ENCODE measurements around the gene PITPNC1. TPM values are rescaled to one million over a fixed set of nuclear protein-coding genes. Genes with fewer than 3 reads are reported as not detected.
"Not testable (repeated sequence)": the region's sequence is repeated elsewhere in the genome, so short reads cannot be mapped to it uniquely, and the experiment has no call there.

Gene PITPNC1
- total RNA-seq, 4 donors from 2014 or later, result 1.6 to 6.0 (median 3.2) TPM

DNA sequence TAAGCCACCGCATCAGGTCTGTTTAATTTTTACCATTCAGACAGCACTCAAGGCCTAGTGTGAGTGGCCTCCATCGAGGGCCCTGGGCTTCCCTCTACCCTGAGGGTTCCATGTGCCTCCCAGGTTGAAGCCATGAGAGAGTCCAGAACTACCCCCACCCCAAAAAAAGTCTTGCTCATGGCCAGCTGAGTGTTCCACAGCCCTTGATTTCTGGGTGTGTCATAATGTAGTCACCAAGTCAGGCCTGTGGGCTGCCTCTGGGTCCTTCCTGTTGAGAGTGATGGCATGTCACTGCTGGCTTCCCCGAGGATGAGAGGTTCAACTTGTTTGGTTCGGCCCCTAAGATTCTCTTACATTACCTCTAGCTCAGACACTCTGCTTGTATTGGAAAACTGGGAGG is 100.6 kb downstream of the PITPNC1 start:
- DNase-seq (ENCODE audit: low spot score in 2 of 2), result no peak
- 76% methylated on average over 4 of the region's 4 CpGs for WGBS

DNA sequence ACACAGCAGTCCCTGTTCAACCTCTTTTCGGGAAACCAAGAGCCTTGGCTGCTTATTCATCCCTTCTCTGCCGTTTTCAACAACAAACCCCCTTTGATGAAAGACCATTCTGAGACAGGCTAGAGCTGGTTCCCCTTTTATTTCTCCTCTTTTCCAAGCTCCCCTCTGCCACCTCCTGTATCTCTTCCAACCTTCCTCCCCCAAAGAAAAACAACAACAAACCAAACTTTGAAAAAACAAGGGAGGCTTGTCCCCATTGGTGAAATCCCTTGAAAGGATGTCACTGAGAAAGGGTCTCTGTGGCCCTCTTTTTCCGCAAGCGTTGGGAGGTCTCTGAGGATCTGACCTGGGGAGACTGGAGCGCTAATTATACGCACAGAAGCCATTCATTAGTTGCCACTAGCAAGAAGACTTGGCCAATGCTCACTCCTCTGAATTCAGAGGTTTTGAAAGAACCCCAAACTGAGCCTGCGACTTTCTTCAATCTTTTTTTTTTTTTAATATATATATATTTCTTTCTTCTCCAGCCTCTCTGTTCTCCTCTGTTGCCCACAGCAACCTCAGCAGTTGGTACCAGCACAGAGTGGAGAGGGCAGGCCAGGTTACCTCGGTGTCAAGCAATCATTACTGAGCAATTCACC is 101.4 kb downstream of the PITPNC1 start:
- Histone ChIP-seq H3K4me3 (no peak overlapping the region), H3K27ac (no peak overlapping the region), H3K27me3 (no peaks in the 10 kb centered on the region), H3K9me3 (no peaks in the 10 kb centered on the region), H3K4me1 (peaks cover 14% of the 10 kb centered on the region), H3K36me3 (no peaks in the 10 kb centered on the region)
- TF ChIP-seq, protein P1, sequence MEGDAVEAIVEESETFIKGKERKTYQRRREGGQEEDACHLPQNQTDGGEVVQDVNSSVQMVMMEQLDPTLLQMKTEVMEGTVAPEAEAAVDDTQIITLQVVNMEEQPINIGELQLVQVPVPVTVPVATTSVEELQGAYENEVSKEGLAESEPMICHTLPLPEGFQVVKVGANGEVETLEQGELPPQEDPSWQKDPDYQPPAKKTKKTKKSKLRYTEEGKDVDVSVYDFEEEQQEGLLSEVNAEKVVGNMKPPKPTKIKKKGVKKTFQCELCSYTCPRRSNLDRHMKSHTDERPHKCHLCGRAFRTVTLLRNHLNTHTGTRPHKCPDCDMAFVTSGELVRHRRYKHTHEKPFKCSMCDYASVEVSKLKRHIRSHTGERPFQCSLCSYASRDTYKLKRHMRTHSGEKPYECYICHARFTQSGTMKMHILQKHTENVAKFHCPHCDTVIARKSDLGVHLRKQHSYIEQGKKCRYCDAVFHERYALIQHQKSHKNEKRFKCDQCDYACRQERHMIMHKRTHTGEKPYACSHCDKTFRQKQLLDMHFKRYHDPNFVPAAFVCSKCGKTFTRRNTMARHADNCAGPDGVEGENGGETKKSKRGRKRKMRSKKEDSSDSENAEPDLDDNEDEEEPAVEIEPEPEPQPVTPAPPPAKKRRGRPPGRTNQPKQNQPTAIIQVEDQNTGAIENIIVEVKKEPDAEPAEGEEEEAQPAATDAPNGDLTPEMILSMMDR (IDR thresholded peaks at IDR 0.05), result no peak
- TF ChIP-seq POLR2AphosphoS5 (IDR thresholded peaks at IDR 0.05) (no peak), POLR2A (IDR thresholded peaks at IDR 0.05) (no peak), EP300 (IDR thresholded peaks at IDR 0.05) (no peak)
- DNase-seq (ENCODE audit: low spot score in 2 of 2), result no peak
- 80% methylated on average over 8 of the region's 8 CpGs for WGBS

More for the DNA sequence above, 100.6 kb downstream of the PITPNC1 start:
- TF ChIP-seq POLR2A (IDR thresholded peaks at IDR 0.05), result no peak
- no peak for TF ChIP-seq POLR2AphosphoS5 (IDR thresholded peaks at IDR 0.05)
- TF ChIP-seq, protein P1 (IDR thresholded peaks at IDR 0.05), result no peak
- TF ChIP-seq EP300 (IDR thresholded peaks at IDR 0.05), result no peak
- no peaks in the 10 kb centered on the region for H3K27me3 ChIP-seq
- H3K27ac ChIP-seq, result no peak overlapping the region
- H3K9me3 ChIP-seq, result no peaks in the 10 kb centered on the region
- no peak overlapping the region for H3K4me3 ChIP-seq
- H3K36me3 ChIP-seq, result no peaks in the 10 kb centered on the region
- peaks cover 14% of the 10 kb centered on the region for H3K4me1 ChIP-seq

DNA sequence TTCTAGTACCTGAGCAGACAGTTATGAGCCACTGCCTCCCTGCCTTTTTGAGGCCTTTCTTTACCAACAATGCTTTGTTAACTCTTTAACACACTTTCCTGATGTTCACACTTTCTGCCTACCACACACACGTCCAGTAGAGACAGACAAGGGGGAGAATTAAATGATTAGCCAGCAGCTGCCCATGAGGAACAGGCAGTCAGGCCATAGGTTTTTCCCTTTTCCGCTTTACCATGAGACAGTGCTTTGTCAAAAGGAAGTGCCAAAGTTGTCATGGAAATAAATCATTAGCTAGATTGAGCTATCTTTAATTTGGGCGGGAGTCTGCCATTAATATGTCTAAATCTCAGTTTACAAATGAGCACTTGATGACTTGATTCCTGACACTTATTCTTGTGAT is 102.1 kb downstream of the PITPNC1 start:
- 94% methylated on average over 3 of the region's 3 CpGs for WGBS
- Histone ChIP-seq H3K4me3 (no peak overlapping the region), H3K27me3 (no peaks in the 10 kb centered on the region), H3K27ac (no peak overlapping the region), H3K36me3 (no peaks in the 10 kb centered on the region), H3K9me3 (no peaks in the 10 kb centered on the region), H3K4me1 (peaks cover 14% of the 10 kb centered on the region)
- no peak for TF ChIP-seq POLR2A (IDR thresholded peaks at IDR 0.05)
- no peak for TF ChIP-seq POLR2AphosphoS5 (IDR thresholded peaks at IDR 0.05)
- TF ChIP-seq, protein P1 (IDR thresholded peaks at IDR 0.05), result no peak
- no peak for TF ChIP-seq EP300 (IDR thresholded peaks at IDR 0.05)
- DNase-seq (ENCODE audit: low spot score in 2 of 2), result no peak

DNA sequence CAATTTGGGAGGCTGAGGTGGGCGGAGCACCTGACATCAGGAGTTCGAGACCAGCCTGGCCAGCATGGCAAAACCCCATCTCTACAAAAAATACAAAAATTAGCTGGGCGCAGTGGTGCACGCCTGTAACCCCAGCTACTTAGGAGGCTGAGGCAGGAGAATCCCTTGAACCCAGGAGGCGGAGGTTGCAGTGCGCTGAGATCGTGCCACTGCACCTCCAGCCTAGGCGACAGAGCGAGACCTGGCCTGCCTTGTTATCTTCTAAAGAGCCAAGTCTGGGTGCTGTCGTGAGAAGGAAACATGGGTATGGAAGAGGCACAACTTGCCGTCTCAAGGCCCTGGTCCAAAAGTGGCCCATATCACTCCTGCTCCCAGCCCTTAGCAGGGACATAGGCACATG is 103.9 kb downstream of the PITPNC1 start:
- DNase-seq (ENCODE audit: low spot score in 2 of 2); H3K27ac ChIP-seq; H3K27me3 ChIP-seq; H3K36me3 ChIP-seq; H3K4me1 ChIP-seq; H3K9me3 ChIP-seq; H3K4me3 ChIP-seq: not testable (repeated sequence)
- 98% methylated on average over 11 of the region's 11 CpGs for WGBS

DNA sequence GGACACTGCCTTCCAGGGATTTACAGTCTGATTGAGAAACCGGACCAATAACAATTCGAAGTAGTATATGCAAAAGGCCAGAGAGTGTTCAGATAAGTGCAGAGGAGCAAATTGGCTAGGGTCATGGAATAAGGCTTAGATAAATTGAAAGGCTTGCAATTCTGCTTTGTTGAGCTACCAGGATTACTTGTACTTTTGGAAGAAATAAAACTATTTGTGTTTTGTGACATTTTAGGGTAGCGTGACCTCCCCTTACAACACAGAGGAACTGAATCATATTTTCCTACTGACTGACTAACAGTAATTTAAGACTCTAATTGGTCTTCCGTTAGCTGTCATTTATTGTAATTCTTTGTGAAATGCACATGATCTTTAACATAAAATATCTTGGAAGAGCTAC is 104.7 kb downstream of the PITPNC1 start:
- no peaks in the 10 kb centered on the region for H3K4me1 ChIP-seq
- no peaks in the 10 kb centered on the region for H3K9me3 ChIP-seq
- TF ChIP-seq POLR2AphosphoS5 (IDR thresholded peaks at IDR 0.05) (no peak), EP300 (IDR thresholded peaks at IDR 0.05) (no peak), POLR2A (IDR thresholded peaks at IDR 0.05) (no peak)
- TF ChIP-seq, protein P1 (IDR thresholded peaks at IDR 0.05), result no peak
- no peak for DNase-seq (ENCODE audit: low spot score in 2 of 2)
- H3K36me3 ChIP-seq, result no peaks in the 10 kb centered on the region
- WGBS, result 67% methylated on average over 4 of the region's 4 CpGs
- no peak overlapping the region for H3K4me3 ChIP-seq
- H3K27ac ChIP-seq, result no peak overlapping the region
- no peaks in the 10 kb centered on the region for H3K27me3 ChIP-seq

DNA sequence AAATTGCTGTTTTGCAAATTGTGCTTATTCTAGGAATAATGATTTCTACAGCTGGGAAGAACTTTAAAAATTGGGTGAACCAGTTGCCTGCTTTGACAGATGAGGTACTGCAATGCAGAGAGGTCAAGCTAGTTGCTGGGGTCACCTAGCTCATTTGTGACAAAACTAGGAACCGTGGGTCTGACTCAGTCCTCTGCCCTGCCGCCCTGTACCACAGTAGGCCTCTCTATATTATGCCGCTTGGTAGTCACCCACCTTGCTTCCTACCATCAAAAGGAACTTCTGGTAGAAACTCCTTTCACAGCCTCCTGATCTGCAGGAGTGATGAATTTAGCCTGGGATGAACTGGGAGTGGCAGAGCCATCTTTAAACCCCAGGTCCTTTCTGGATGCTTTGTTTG is 105.7 kb downstream of the PITPNC1 start:
- H3K27ac ChIP-seq, result no peak overlapping the region
- TF ChIP-seq POLR2A (IDR thresholded peaks at IDR 0.05), result no peak
- TF ChIP-seq, protein P1 (IDR thresholded peaks at IDR 0.05), result no peak
- TF ChIP-seq EP300 (IDR thresholded peaks at IDR 0.05), result no peak
- TF ChIP-seq POLR2AphosphoS5 (IDR thresholded peaks at IDR 0.05), result no peak
- DNase-seq (ENCODE audit: low spot score in 2 of 2), result no peak

More for the DNA sequence above, 105.7 kb downstream of the PITPNC1 start:
- Histone ChIP-seq H3K36me3 (no peaks in the 10 kb centered on the region), H3K27me3 (no peaks in the 10 kb centered on the region), H3K9me3 (no peaks in the 10 kb centered on the region), H3K4me3 (no peak overlapping the region), H3K4me1 (peaks cover 8% of the 10 kb centered on the region)
- WGBS, result 89% methylated on average over 3 of the region's 3 CpGs

All from suprapubic skin (tissue), 4 donors.